Measurements from ENCODE around the gene GEMIN5.

DNA sequence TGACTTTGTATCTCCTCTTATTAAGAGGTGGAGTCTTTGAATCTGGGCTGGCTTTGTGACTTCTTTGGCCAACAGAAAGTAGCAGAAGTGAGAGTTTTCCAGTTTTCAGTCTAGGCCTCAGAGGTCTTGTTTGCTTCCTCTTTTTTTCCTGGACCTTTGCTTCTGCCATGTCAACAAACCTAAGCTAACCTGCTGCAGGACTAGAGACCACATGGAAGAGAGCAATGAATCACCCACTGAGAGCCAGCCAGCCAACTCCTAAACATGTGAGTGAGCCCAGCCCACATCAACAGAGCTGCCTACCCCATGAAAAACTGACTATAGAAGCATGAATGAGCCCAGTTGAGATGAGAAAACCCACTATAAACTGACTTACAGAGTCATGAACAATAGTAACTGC, 32.7 kb upstream of the GEMIN5 start:
- TF ChIP-seq CTCF (IDR thresholded peaks at IDR 0.05) (no peak), ZFX (IDR thresholded peaks at IDR 0.05; ENCODE audit: borderline replicate concordance) (no peak)

Measured in 22Rv1 (cell line).